Measurements from ENCODE around the gene PGAP1.

PGAP1 gene, protein sequence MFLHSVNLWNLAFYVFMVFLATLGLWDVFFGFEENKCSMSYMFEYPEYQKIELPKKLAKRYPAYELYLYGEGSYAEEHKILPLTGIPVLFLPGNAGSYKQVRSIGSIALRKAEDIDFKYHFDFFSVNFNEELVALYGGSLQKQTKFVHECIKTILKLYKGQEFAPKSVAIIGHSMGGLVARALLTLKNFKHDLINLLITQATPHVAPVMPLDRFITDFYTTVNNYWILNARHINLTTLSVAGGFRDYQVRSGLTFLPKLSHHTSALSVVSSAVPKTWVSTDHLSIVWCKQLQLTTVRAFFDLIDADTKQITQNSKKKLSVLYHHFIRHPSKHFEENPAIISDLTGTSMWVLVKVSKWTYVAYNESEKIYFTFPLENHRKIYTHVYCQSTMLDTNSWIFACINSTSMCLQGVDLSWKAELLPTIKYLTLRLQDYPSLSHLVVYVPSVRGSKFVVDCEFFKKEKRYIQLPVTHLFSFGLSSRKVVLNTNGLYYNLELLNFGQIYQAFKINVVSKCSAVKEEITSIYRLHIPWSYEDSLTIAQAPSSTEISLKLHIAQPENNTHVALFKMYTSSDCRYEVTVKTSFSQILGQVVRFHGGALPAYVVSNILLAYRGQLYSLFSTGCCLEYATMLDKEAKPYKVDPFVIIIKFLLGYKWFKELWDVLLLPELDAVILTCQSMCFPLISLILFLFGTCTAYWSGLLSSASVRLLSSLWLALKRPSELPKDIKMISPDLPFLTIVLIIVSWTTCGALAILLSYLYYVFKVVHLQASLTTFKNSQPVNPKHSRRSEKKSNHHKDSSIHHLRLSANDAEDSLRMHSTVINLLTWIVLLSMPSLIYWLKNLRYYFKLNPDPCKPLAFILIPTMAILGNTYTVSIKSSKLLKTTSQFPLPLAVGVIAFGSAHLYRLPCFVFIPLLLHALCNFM

DNA sequence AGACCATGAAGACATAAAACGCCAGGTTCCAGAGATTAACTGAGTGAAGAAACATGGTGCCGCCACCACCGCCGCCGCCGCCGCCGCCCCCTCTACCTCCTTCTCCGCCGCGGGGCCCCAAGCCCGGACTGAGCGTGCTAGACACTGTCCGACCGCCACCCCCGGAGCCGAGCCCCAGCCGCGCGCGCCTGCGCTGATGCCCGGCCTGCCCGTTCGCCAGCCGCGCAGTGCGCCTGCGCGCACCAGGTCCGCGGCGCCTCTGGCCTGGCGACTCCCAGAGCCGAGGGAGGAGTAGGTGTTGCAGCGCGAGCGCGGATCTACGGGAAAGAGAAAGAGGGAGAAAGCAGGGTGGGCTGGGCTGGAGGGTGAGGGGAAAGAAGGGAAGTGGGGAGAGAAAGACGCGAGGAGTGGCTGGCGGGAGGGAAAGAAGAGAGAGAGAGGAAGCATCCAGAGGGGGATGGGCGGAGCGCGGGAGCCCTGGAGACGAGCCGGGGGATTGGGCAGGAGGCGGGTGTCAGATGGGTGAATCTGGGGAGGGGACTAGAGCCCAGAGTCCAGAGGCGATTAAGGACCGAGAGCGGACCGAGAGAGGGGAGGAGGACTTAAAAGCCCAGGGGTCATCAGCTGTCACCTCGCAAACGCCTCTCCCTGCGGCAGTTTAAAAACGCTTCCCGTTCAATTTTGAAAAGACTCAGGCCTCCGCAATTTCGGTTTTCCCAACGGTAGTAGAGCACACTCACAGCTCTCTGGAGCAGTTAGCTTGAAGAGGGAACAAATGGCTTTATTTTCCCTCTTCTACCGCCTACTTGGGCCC, at the start of gene PGAP1:
Gene PGAP1, minus strand, starts transcription at position 146 of the 814 bp plus-strand sequence. Its CDS starts 91 bp downstream, at position 55.
- peak; percentile 75 for DNase-seq

DNA sequence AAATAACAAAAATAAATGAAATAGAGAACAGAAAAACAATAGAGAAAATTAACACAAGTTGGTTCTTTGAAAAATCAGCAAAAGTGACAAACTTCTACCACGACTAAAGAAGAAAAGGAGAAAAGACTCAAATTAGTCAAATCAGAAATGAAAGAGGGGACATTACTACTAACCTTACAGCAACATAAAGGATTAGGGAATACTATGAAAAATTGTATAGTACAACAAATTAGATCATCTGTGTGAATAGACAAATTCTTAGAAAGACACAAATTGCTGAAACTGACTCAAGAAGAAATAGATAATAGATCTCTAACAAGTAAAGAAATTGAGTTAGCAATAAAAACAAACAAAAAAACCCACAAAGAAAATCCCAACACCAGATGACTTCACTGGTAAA, 48.5 kb upstream of the PGAP1 start:
- DNase-seq = no peak

DNA sequence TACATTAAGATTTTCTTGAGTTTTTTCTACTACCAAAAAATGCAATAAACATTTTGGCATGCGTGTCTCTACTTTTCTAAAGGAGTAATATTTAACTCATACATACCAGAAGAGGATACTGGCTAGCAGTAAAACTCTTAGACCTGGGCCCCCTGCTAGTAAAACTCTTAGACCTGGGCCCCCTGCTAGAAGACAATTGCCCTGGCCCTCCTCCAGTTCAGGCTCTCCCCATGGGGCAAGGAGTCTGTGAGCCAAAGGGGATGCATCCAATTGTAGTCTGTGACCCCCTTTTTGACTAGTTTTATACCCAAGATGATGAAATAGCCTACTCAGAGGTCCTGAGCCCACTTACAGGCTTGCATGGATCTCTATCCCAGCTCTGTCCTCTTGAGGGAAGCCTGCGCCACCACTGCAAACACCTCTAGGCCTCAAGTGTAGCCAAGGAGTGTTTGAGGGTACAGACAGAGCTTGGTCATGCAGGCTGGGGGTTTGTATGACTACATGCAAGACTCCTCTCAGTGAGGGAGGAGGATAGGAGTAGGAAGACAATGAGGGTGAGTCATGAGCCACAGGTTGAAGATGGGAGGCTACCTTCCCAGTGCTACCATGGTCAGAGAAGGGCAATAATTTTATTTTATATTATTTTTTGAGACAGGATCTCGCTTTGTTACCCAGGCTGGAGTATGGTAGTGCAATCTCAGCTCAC, 45.2 kb upstream of the PGAP1 start:
- no peak for DNase-seq

DNA sequence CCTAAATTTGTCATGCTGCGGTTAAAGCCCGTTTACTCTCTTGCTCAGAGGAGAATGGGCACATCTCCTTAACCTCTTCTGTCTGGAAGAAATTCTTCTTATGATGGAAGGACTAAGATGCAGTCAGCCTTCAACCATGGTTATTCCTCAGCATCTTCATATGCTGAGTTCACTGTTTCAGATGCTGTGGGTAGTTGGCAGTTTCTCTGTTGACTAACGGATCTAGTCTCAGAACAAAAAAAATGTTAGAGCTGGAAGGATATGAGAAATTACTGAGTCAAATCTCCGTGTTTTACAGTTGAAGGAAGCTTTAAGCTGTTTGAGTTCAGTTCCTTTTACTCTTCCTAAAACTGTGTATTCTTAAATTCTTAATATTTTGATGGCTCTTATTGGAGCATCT, 43.6 kb upstream of the PGAP1 start:
- no peak for DNase-seq

DNA sequence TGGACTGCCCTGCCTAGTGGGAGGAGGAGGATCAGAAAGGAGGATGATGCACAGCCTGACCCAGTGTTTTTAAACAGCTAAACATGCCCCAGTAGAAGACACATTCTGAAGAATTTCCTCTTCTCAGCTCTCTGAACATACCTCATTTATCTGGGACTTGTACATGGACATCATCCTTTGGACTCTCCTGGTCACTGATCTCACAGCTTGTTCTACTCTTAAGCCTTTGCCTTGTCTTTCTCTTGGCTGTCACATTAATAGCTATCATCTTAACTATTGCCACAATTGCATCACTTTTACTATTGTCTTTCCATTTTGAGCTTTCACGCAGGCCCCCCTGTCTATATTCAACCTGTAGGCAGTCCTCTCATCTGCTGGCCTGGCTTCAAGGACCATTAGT, 42.0 kb upstream of the PGAP1 start:
- DNase-seq = no peak

DNA sequence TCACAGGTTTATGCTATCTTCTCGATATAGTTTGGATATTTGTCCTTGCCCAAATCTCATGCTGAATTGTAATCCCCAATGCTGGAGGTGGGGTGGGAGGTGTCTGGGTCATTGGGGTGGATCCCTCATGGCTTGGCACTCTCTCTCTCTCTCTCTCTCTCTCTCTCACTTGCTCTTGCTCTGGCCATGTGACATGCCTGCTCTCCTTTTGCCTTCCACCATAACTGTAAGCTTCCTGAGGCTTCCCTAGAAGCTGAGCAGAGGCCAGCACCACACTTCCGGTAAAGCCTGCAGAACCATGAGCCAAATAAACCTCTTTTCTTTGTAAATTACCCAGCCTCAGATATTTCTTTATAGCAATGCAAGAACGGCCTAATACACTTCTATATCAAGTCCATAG, 41.3 kb upstream of the PGAP1 start:
- DNase-seq = no peak

DNA sequence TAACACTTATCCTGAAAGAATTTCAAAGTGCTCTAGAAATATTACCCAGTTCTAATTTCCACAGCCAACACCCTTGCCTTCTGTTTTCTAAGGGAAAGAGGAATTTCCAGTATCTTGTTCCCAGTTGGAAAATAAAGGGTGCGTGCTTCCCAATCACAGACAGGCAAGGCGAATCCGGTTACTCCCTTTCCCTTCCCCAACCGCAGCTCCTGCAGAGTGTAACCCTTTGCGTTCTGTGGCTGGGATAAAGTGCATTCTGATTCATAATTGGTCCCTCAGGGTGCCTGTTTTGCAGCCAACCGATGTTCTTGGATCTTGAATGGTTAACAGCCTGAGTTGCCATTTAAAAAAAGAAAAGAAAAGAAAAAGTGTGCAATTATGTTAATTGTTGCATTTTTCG, 40.6 kb upstream of the PGAP1 start:
- peak; percentile 61 for DNase-seq

DNA sequence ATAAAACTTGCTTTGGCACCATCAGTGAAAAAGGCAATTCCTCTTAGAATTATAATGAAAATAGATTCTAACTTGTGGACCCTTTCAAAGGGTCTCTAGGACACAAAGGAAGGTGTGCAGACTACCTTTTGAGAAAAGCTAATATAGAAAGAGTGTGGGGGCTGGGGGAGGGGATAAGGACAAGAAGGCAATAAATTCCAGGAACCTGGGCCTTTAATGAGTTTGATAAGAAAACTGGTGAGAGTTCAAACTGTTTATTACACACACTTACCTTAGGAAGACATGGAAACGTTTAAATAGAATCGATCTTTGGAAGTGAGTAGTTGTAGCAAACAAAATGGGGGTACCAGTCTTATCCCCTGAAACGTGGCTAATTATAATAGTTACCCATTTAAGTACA, 39.6 kb upstream of the PGAP1 start:
- DNase-seq = no peak

DNA sequence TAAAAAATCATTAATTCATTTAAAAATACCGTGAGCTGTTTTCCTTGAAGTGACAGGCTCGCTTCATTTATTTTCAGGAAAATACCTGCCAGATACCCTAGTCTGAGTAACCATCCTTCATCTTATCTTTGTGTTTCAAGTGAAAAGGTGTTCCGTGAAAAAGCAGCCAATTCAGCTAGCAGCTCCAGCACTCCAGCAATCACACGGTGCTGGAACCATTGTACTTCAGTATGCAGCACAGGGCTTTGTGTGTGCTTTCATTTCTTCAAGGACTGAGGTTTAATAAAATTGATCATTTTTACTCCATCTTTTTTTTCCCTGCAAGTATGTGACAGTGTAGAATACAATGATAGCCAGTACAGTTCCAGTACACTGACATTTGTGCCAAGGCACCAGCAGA, 39.1 kb upstream of the PGAP1 start:
- no peak for DNase-seq

DNA sequence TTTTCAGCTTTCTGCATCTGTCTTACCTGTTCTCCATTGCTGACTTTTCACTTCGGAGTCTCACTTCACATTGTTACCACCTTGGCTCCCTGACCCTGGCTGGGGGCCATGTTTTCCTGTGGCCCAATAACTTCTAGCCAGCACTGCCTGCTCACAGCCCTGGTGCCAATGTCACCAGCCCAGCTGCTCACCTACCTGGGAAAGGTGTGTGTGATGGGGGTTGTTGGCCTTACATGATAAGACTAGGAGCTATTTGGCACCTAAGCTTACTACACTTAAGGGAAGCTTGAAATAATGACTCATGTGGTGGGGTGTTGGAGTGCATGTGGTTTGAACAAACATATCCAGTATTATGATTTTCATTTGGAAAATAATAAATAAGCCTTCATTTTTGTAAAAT, 37.5 kb upstream of the PGAP1 start:
- DNase-seq = no peak

DNA sequence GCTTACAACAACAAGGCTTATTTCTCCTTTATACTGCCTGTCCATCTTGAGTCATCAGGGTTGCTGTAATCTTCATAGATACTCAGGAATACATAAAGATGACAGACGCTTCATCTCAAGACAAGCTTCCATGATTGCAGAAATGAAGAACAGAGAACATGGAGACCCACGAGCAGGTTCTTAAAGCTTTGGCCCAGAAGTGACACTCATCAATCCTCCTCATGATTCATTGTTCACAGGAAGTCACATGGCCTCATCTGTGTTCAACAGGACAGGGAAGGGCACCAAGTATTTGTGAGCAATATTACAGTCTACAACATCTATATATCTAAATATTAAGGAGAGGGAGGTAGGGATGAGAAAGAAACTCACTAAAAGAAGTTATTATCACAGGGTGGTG, 36.5 kb upstream of the PGAP1 start:
- DNase-seq = no peak

DNA sequence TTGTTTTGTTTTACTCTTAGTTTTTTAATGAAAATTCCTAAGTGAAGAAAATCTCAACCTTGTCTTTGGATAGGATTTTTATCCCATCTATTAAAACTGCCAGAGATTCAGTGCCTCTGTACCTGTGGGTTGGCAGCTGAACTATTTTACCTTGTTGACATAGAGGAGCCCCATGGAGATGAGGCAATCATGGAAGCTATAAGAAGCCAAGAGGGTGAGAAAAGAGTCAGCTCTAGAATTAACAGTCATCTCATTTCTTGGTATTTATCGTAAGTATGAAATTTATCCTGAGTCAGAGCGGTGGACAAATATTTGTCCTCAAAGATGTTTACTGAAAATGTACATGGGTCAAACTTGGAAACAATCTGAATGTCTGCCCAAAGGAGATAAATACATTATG, 35.8 kb upstream of the PGAP1 start:
- no peak for DNase-seq

DNA sequence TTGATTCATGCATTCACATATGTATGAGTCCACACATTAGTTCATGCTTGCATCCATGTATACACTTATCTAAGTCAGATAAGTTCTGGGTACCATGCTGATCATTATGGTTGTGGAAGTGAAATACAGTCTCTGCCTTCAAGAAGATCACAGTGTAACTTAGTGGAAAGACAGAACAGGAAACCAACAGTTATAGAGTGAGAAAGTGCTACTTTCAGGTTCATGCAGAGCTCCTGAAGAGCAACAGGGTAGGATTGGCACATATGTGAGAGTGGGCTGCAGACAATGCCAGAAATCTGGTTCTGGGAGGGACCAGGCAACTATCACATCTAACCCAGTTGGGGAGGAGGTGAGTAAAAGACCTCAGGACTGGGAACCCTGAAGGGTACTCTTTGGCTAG, 35.4 kb upstream of the PGAP1 start:
- no peak for DNase-seq

DNA sequence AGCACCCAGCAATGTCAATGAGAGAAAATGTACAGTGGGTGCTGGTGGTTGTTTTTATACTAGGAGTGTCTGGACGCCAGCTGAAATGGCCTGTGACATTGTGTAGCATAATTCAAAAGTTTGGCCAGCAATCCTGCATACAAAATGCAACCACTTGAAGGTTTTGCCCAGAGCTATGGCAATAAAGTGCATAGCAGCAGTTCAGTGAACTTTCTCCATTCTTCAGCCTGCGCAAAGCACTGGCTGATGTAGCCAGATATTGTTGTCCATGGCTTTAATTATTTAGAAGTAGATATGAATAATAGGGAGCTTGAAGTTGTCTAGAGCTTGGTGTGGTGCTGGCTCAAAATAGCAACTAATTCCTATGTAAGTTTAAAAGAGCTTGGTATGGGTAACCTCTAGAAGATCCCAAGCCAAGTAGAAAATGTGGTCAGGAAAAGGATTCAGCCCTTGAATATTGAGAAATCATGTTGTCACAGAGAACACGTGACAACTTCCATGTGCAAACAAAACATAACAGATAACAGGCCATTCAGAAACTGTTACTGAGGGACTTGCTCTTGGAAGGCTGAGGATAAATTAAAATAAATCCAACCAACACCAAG, 33.3 kb upstream of the PGAP1 start:
- DNase-seq = no peak

DNA sequence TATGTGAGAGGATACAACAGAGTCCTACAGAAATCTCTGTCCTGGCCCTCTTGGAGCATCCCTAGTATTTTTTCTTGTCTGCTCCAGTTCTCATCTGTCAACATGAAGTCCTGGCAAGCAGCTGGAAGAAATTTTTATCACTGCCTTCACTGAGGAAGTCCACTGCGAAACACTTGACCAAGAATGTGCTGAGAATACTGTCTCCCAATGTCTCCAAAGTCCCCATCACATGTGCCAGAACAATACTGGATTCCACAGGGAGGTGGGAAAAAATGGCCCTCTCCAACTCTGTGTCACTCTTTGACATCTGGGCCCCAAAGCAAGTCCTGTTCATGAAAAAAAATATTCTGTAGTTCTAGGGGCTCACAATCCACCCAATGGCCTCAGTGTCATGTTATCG, 32.8 kb upstream of the PGAP1 start:
- no peak for DNase-seq

DNA sequence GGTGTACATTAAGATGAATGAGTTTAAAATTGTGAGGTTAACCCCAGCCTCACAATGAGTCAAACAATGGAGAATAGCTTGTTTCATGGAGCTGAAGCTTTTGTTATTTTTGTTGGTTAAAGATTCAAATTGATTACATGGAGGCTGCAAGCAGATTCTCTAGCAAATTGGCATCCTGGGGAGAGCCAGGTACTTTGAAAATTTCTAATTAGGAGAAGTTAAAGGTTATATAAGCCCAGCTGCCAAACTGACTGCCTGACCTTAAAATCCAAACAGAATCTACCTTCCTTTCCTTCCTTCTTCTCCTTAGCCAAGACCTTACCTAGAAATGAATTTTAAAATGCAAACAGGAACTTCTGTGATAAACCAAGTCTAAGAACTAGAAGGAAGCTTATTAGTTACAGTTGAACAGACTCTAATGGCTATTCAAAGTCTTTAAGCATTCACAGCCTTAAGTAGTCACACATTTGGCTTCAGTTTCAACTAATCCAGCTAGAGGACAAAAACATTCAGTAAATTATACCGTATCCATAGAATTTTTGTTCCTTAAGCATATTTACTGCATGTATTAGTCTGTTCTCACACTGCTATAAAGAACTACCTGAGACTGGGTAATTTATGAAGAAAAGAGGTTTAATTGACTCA, 31.5 kb upstream of the PGAP1 start:
- no peak for DNase-seq

DNA sequence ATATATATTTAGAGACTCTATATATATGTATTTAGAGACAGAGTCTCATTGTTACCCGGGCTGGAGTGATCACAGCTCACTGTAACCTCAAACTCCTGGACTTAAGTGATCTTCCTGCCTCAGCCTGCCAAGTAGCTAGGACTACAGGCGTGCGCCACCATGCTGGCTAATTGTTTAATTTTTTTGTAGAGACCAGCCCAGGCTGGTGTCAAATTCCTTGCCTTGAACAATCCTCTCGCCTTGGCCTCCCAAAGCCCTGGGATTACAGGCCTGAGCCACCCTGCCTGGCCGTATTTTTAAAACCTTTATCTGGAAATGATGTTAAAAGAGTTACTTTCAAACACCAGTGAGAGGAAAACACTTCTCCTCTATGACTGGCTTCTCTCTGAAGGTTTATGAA, 30.9 kb upstream of the PGAP1 start:
- no peak for DNase-seq

DNA sequence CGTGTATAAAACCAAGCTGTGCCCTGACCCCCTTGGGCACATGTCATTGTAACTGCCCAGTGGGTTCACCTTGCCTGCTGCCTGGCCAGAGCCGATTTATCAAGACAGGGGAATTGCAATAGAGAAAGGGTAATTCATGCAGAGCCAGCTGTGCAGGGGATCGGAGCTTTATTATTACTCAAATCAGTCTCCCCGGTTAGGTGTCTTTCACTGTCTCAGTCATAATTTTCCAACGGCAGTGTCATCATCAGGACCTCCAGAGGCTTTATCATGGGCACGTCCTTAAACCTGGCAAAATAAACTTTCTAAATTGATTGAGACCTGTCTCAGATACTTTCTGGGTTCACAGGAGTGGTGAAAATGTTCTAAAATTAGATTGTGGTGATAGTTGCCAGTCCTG, 29.6 kb upstream of the PGAP1 start:
- DNase-seq = no peak

DNA sequence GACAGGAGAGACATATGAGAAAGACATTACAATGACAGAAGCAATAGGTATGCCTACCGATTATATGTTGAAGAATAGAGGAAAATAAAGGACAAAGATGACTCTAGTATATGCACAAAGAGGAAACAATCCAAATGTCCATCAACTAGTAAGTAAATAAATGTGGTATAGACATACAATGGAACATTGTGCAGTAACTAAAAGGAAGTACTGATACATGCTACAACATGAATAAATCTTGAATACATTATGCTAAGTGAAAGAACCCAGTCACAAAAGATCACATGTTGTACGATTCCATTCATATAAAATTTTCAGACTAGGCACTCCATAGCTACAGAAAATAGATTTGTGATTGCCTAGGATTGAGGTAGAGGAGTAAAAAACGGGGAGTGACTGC, 28.5 kb upstream of the PGAP1 start:
- DNase-seq = no peak

DNA sequence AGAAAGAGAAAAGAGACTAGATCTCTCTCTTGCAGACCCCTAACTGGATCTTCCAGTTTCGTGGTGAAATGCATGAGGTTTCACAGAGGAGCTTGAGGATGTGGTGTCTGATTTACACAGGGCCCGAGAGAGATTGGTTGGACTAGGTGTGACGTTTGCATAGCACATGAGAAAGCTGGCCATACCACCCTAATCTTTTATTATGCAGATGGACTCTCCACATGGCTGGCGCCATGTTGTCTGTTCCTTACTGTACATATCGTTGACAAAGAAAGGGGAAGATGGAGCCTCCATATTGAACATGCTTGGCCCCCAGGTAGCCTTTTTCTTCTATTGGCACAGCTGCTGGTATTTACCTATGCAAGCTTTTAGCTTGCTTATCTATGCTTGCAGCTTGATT, 27.5 kb upstream of the PGAP1 start:
- DNase-seq = no peak

DNA sequence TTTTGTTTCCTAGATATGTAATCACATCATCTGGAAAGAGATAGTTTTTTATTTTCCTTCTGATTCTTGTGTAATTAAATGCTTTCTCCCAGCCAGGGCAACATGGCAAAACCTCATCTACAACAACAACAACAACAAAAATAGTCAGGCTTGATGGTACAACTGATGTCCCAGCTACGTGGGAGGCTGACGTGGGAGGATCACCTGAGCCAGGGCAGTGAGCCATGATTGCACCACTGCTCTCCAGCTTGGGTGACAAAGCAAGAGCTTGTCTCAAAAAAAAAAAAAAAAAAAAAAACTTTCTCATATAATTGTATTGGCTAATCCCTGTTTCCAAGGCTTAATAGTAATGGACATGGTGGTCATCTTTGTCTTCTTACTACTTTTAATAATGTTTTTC, 26.4 kb upstream of the PGAP1 start:
- DNase-seq = no peak

DNA sequence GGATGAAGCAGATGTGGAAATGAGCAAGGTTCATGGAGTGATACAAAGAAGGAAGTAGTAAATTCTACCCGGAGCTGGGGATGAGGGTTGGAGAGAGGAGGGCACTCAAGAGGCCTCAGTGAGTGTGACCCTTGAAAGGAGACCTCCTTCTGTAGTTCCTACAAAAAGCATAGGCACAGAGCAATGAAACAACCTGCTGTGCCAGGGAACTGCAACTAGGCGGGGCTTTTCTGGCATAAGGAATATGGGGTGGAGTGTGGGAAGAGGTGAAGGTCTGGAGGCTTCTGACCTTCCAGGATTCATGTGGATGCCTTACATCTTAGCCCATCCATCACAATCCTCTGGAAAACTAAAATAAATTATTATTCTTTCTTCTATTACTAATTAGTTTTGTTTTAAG, 25.5 kb upstream of the PGAP1 start:
- DNase-seq = no peak

All from kidney glomerular epithelial cell (primary cell).